Endometrium (tissue), 2 donors: ENCODE data around the gene SMARCC1.
A peak's percentile ranks its signal among the peaks of the same experiment; 100 is the strongest.

Source experiments
- FAIRE-seq: peaks from 2 replicates; lab custom pipeline; 2012; peaks lifted over from hg19 to GRCh38; lab: Jason Lieb, UNC
- donor health status: control.
- donor health status: control.

The SMARCC1 gene

GRCh38 chr3:47634996-47635395 lies 146.7 kb downstream of the SMARCC1 start:
- FAIRE-seq, result no peak

GRCh38 chr3:47630810-47631209 lies 150.9 kb downstream of the SMARCC1 start:
- FAIRE-seq, result no peak

GRCh38 chr3:47629770-47630169 lies 151.9 kb downstream of the SMARCC1 start:
- FAIRE-seq, result no peak

GRCh38 chr3:47628426-47628825 lies 153.3 kb downstream of the SMARCC1 start:
- no peak for FAIRE-seq

- FAIRE-seq, result no peak
Measured at GRCh38 chr3:47622671-47623461, 158.8 kb downstream of the SMARCC1 start.

GRCh38 chr3:47617086-47618010 lies 164.3 kb downstream of the SMARCC1 start:
- FAIRE-seq, result no peak

GRCh38 chr3:47614788-47615187 lies 166.9 kb downstream of the SMARCC1 start:
- no peak for FAIRE-seq

GRCh38 chr3:47613722-47614121 lies 168.0 kb downstream of the SMARCC1 start:
- no peak for FAIRE-seq

GRCh38 chr3:47612879-47613278 lies 168.8 kb downstream of the SMARCC1 start:
- FAIRE-seq, result no peak

- no peak for FAIRE-seq
Measured at GRCh38 chr3:47612178-47612577, 169.5 kb downstream of the SMARCC1 start.

GRCh38 chr3:47611576-47611975 lies 170.1 kb downstream of the SMARCC1 start:
- FAIRE-seq, result no peak

- no peak for FAIRE-seq
Measured at GRCh38 chr3:47610583-47610982, 171.1 kb downstream of the SMARCC1 start.

- peak; percentile 35 for FAIRE-seq
Measured at GRCh38 chr3:47607335-47607734, 174.4 kb downstream of the SMARCC1 start.

- no peak for FAIRE-seq
Measured at GRCh38 chr3:47606165-47606564, 175.5 kb downstream of the SMARCC1 start.

- no peak for FAIRE-seq
Measured at GRCh38 chr3:47605652-47606051, 176.0 kb downstream of the SMARCC1 start.

- FAIRE-seq, result no peak
Measured at GRCh38 chr3:47604145-47604544, 177.5 kb downstream of the SMARCC1 start.

GRCh38 chr3:47603332-47603731 lies 178.4 kb downstream of the SMARCC1 start:
- FAIRE-seq, result no peak

- FAIRE-seq, result no peak
Measured at GRCh38 chr3:47601281-47601680, 180.4 kb downstream of the SMARCC1 start.

GRCh38 chr3:47594792-47595191 lies 186.9 kb downstream of the SMARCC1 start:
- FAIRE-seq, result no peak

- FAIRE-seq, result no peak
Measured at GRCh38 chr3:47592066-47592795, 189.5 kb downstream of the SMARCC1 start.

- FAIRE-seq, result no peak
Measured at GRCh38 chr3:47590216-47590615, 191.5 kb downstream of the SMARCC1 start.

GRCh38 chr3:47588587-47588986 lies 193.1 kb downstream of the SMARCC1 start:
- no peak for FAIRE-seq
